Fibroblast of villous mesenchyme (primary cell): ENCODE results near the gene VMO1. TPM values are rescaled to one million over a fixed set of nuclear protein-coding genes. Genes with fewer than 3 reads are reported as not detected.
"Not testable (repeated sequence)": the region's sequence is repeated elsewhere in the genome, so short reads cannot be mapped to it uniquely, and the experiment has no call there.

Experiments used
- DNase-seq: peaks from one replicate; pipeline ENCODE4 v3.0.0-alpha.2; 2010; ENCODE audit warnings: low read depth
- H3K4me3 ChIP-seq: 2 replicates; pipeline ENCODE4 v1.5.1; 2011; ENCODE audit warnings: low read depth, mild to moderate bottlenecking, low read length
- total RNA-seq: library from RNA; depleted of rRNA; stranded (reverse); fragments of >200 nt; gene quantifications from 2 replicates; pipeline ENCODE4 v1.2.3, GENCODE V29; 2012
- TF ChIP-seq, protein P1 (sequence below): IDR thresholded peaks from 2 replicates; pipeline ENCODE4 v1.5.1; 2012; ENCODE audit warnings: low read depth, mild to moderate bottlenecking, low read length; ENCODE audit not compliant: insufficient read depth

The VMO1 gene, protein sequence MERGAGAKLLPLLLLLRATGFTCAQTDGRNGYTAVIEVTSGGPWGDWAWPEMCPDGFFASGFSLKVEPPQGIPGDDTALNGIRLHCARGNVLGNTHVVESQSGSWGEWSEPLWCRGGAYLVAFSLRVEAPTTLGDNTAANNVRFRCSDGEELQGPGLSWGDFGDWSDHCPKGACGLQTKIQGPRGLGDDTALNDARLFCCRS
- 0.64 TPM in 1 of 2 replicates, not detected in the other for total RNA-seq

DNA sequence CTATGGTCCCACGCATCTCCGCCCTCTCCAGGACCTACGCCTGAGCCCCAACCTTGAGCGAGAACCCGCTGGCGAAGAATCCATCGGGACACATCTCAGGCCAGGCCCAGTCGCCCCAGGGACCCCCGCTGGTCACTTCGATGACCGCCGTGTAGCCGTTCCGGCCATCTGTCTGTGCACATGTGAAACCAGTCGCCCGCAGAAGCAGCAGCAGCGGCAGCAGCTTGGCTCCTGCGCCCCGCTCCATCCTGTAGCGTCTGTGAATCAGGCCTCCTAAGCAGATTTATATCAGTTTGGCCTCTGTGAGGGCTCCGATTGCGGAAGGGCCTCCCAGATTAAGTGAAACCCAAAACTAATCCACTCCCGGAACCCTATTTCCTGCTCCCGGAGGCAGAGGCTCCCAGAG lies at the start of gene VMO1:
Gene VMO1 (minus strand): TSS at position 259 of the 406 bp plus-strand sequence. CDS start 12 bp downstream, at position 247.
- TF ChIP-seq, protein P1, sequence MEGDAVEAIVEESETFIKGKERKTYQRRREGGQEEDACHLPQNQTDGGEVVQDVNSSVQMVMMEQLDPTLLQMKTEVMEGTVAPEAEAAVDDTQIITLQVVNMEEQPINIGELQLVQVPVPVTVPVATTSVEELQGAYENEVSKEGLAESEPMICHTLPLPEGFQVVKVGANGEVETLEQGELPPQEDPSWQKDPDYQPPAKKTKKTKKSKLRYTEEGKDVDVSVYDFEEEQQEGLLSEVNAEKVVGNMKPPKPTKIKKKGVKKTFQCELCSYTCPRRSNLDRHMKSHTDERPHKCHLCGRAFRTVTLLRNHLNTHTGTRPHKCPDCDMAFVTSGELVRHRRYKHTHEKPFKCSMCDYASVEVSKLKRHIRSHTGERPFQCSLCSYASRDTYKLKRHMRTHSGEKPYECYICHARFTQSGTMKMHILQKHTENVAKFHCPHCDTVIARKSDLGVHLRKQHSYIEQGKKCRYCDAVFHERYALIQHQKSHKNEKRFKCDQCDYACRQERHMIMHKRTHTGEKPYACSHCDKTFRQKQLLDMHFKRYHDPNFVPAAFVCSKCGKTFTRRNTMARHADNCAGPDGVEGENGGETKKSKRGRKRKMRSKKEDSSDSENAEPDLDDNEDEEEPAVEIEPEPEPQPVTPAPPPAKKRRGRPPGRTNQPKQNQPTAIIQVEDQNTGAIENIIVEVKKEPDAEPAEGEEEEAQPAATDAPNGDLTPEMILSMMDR, result no peak
- H3K4me3 ChIP-seq, result peak within 1 kb of the TSS; percentile 25
- peak; percentile 85 for DNase-seq

DNA sequence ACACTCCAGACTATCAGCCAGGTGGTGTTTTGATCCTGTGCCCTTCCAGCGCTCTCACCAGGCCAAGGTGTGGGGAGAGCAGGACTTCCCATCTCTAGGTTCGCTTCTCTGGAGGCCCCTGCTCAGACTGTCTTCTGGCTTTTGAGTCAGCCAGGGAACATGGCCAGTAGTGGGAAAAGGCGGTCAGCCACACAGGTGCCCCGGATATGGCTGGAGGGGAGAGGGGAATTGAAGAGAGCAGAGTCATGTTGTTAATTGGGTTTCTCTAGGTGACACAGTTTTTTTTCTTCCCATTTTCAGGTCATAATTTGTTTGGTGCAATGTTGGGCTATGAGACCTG lies 48.5 kb upstream of the VMO1 start:
- TF ChIP-seq, protein P1, result no peak
- H3K4me3 ChIP-seq, result peak overlapping the region; percentile 87
- no peak for DNase-seq

DNA sequence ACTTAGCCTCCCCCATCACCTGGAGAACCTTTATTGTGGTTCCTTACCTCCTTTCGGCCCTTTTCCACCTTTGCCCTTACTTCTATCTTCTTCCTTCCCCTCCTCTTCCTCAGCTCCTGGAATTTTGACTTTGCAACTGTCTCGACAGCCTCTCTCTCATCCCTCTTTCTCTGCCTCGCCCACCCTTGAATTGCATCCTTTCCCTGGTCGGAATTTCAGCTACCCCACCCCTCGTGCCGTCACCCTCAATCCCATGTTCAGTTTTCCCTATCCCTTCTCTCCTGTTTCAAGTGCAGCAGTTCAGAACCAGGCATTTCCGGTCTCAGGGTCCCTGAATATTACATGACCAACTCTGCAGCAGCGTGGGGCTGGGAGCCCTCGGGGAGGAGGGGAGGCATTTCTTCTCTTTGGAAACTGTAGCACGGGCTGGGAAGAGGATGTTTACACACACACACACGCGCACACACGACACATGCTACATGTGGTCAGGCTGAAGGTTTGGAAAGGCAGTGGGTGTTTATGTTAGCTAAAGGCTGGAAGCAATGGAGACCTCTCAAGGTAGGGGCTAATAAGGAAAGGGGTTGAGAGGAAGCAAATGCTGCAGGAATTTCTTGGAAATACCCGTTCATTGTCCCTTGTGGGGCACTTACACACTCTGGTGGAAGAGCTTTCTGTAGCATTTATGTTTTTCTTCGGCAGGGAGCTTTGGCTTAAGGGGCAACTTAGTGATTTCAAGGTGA lies 47.9 kb upstream of the VMO1 start:
- TF ChIP-seq, protein P1, result no peak
- H3K4me3 ChIP-seq, result peak overlapping the region; percentile 87
- peak; percentile 80 for DNase-seq

DNA sequence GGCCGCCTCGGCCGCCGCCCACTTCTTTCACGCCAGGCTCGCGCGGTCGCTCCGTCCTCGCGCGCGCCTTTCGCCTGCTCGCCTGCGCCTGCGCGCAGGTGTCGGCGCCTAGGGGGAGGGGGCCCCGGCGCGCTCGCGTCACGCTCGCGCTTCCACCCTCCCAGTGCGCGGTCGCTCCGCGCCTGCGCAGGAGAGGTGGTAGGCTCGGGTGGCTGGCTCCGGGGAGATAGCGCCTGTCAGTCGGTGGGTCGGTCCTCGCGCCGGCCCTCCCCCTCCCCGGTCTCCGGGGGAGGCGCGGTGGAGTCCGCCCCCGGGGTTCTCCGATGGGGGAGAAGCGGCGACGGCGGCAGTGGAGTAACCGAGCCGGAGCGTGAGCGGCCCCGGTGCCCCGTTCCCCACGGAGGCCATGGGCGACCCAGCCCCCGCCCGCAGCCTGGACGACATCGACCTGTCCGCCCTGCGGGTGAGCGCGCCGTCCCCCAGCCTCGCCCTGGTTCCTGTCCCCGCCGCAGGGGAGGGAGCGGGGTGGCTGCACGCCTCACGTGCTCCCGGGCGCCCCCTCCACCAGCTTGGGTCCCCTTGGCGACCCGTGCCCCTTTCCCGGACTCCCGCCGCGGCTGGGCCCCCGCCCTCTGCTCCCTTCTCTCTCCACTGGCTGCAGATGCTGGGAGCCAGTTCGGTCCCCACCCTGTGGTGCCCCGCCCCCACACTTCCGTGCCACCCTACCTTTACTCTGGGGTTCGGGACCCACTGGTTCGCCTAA lies 47.2 kb upstream of the VMO1 start, which contains the start of gene MINK1:
Gene MINK1 (plus strand): TSS at position 163 of the 763 bp plus-strand sequence. CDS start 244 bp downstream, at position 407.
- DNase-seq, result peak; percentile 93
- TF ChIP-seq, protein P1, result no peak
- H3K4me3 ChIP-seq, result peak within 1 kb of the TSS; percentile 87

DNA sequence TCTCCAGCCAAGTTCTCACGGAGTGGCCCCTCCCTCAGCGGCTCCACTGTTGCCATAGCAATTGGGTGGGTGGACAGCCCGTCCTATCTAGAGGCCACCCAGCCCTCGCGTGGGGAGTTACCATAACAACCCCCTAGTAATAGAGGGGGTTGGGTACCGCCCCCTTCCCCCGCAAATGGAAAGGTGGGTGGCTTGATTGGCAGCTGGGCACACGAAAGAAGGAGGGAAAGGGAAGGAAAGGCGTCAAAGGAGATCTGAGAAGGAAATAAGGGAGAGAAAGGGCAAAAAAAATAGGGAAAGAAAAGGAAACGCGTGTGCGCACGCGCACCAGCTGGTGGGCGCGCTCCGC lies 46.6 kb upstream of the VMO1 start:
- peak overlapping the region; percentile 68 for H3K4me3 ChIP-seq
- DNase-seq, result not testable (repeated sequence)

DNA sequence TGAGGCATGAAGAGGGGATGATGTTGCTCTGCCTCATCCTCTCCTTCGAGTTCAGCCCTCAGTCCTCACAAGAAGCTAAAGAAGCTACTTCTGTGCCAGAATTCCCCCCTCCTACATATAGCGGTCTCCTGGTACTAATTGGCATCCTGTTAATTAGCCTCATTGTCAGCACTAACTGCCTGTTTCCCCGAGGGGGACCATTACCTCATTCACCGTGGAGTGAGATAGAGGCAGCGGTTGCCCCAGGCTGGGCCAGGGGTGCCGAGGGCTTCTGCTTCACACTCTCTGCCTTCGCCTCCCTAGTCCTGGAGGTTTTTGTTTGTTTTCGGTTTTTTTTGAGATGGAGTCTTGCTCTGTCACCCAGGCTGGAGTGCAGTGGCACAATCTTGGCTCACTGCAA lies 41.2 kb upstream of the VMO1 start:
- no peak for DNase-seq
- TF ChIP-seq, protein P1, result no peak
- H3K4me3 ChIP-seq, result no peak overlapping the region
